ENCODE data around the gene CDH23. TPM values are rescaled to one million over a fixed set of nuclear protein-coding genes. Genes with fewer than 3 reads are reported as not detected.

CDH23 gene
- total RNA-seq, 1 experiment from 2014 or later, result 7.8 TPM

DNA sequence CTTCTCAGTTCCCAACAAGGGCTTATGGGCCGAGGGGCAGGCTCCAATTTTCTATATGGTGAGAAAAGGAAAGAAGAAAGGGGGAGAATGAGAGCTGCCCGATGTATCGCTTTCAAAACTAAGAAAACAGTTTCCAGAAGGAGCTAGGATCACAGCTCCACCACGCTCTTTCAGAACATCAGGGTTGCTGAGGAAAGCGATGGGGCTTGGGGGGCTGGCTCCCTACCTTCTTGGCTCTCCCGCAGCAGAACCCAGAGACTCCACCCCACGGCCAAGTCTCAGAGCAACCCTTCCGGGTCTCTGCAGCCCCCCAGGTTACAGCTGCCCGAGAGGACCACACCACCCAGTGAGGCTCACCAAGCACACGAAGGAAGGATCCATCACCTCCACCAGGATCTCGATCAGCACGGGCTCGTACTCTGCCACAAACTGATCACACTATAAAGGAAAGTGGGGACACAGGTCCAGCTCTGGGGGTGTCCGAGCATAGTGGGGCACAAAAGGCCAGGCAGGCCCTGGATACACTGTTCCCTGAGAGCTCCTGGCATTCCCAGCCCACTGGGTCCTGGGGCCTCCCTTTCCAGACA, 422.0 kb downstream of the CDH23 start:
- no TSS peak for BruUV-seq (replicated peaks)
- DNase-seq, result peak in 1 of 2 experiments; percentile 19
- POLR2A ChIA-PET (ENCODE audit: unreplicated experiment), result interaction anchor here (0.6 kb wide), 1 partner anchor 20 kb away, joined by 6 read pairs; no protein-coding TSS in a partner anchor

DNA sequence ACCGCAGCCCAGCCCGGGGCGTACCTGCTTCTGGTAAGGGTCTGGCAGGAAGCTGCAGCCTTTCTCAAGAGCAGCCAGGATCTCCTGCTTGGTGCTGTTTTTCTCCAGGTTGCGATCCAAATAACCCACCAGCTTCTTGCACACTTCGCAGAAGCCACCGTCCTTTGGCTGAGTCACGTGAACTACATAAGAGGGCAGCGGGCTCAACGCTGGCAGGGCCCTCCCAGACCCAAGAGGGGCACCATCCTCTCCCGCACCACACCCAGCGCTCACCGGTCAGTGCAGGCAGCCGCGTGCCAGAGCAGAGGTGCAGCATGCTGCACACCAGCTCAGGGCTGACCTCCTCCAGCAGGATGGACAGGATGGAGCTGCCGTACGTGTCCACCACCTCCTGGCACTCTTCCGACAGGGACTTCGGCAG, 422.7 kb downstream of the CDH23 start:
- no peaks in the 10 kb centered on the region for H3K9me2 ChIP-seq (ENCODE audit: insufficient read depth)
- H4K20me1 ChIP-seq (ENCODE audit: insufficient read depth), result 0 out of 2 replicates have a peak, but pooled peaks cover 12% of the 10 kb centered on the region
- H3K9me3 ChIP-seq (ENCODE audit: insufficient read depth, low read depth), result no peaks in the 10 kb centered on the region
- ChIA-PET CTCF (no interaction called here), POLR2A (ENCODE audit: unreplicated experiment) (interaction anchor here (0.6 kb wide), 1 partner anchor 19 kb away, joined by 6 read pairs; no protein-coding TSS in a partner anchor)
- no peaks in the 10 kb centered on the region for H3K27me3 ChIP-seq (ENCODE audit: insufficient read depth, low read depth)
- no peak overlapping the region for H3K4me3 ChIP-seq
- H3K4me1 ChIP-seq (replicated peaks; ENCODE audit: insufficient read depth), result no peaks in the 10 kb centered on the region
- H2AFZ ChIP-seq, result no peak overlapping the region
- H3K27ac ChIP-seq, result no peak overlapping the region
- BruUV-seq (replicated peaks), result TSS peak; percentile 19
- peaks cover 43% of the 10 kb centered on the region for H3K36me3 ChIP-seq (ENCODE audit: low read depth)
- H3F3A ChIP-seq (ENCODE audit: insufficient read depth, low read depth), result 0 out of 2 replicates have a peak, but pooled peaks cover 10% of the 10 kb centered on the region
- intact Hi-C loops (cut with micrococcal nuclease; ENCODE audit: unreplicated experiment), result no loop called here
- no peak for DNase-seq
- H3K4me2 ChIP-seq, result no peak overlapping the region
- no peaks in the 10 kb centered on the region for H3K79me2 ChIP-seq (ENCODE audit: low read depth)
- no peak for TF ChIP-seq EZH2 (IDR thresholded peaks at IDR 0.05; ENCODE audit: low read depth)
- TF ChIP-seq, protein P1, sequence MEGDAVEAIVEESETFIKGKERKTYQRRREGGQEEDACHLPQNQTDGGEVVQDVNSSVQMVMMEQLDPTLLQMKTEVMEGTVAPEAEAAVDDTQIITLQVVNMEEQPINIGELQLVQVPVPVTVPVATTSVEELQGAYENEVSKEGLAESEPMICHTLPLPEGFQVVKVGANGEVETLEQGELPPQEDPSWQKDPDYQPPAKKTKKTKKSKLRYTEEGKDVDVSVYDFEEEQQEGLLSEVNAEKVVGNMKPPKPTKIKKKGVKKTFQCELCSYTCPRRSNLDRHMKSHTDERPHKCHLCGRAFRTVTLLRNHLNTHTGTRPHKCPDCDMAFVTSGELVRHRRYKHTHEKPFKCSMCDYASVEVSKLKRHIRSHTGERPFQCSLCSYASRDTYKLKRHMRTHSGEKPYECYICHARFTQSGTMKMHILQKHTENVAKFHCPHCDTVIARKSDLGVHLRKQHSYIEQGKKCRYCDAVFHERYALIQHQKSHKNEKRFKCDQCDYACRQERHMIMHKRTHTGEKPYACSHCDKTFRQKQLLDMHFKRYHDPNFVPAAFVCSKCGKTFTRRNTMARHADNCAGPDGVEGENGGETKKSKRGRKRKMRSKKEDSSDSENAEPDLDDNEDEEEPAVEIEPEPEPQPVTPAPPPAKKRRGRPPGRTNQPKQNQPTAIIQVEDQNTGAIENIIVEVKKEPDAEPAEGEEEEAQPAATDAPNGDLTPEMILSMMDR (conservative IDR thresholded peaks at IDR 0.05), result no peak

More for the DNA sequence above, 422.0 kb downstream of the CDH23 start:
- no peaks in the 10 kb centered on the region for H3K9me3 ChIP-seq (ENCODE audit: insufficient read depth, low read depth)
- no peaks in the 10 kb centered on the region for H3K79me2 ChIP-seq (ENCODE audit: low read depth)
- H3K9me2 ChIP-seq (ENCODE audit: insufficient read depth), result no peaks in the 10 kb centered on the region
- no peak overlapping the region for H3K27ac ChIP-seq
- TF ChIP-seq, protein P1 (conservative IDR thresholded peaks at IDR 0.05), result no peak
- no peak for TF ChIP-seq EZH2 (IDR thresholded peaks at IDR 0.05; ENCODE audit: low read depth)
- no peaks in the 10 kb centered on the region for H3K27me3 ChIP-seq (ENCODE audit: insufficient read depth, low read depth)
- 0 out of 2 replicates have a peak, but pooled peaks cover 10% of the 10 kb centered on the region for H3F3A ChIP-seq (ENCODE audit: insufficient read depth, low read depth)
- intact Hi-C loops (cut with micrococcal nuclease; ENCODE audit: unreplicated experiment), result no loop called here
- no peaks in the 10 kb centered on the region for H3K4me1 ChIP-seq (replicated peaks; ENCODE audit: insufficient read depth)
- H4K20me1 ChIP-seq (ENCODE audit: insufficient read depth), result 0 out of 2 replicates have a peak, but pooled peaks cover 12% of the 10 kb centered on the region
- no peak overlapping the region for H2AFZ ChIP-seq
- H3K36me3 ChIP-seq (ENCODE audit: low read depth), result peaks cover 37% of the 10 kb centered on the region
- H3K4me2 ChIP-seq, result no peak overlapping the region
- no peak overlapping the region for H3K4me3 ChIP-seq
- CTCF ChIA-PET, result no interaction called here

DNA sequence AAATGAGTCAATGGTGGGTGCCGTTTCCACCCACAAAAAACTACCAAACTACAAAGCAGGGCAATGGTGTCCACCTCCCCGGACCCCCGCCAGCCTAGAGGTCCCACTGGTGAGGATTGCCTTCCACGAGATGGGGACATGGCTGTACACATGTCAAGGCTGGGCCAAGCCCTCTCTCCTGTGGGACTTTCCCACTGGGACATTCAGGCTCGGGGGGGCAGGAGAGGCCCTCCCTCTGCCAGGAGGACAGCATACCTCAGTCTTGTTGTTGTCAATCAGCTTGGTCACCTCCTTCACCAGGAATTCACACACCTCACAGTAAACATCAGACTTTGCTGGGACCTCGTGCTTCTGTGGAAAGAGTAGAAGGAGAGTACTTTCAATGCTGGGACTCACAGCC, 423.3 kb downstream of the CDH23 start:
- DNase-seq, result no peak
- CTCF ChIA-PET, result no interaction called here

More for the DNA sequence above, 423.3 kb downstream of the CDH23 start:
- H3K9me3 ChIP-seq (ENCODE audit: insufficient read depth, low read depth), result no peaks in the 10 kb centered on the region
- no peak overlapping the region for H3K27ac ChIP-seq
- no peaks in the 10 kb centered on the region for H3K79me2 ChIP-seq (ENCODE audit: low read depth)
- BruUV-seq (replicated peaks), result no TSS peak
- H3K9me2 ChIP-seq (ENCODE audit: insufficient read depth), result no peaks in the 10 kb centered on the region
- H3K4me1 ChIP-seq (replicated peaks; ENCODE audit: insufficient read depth), result no peaks in the 10 kb centered on the region
- 0 out of 2 replicates have a peak, but pooled peaks cover 12% of the 10 kb centered on the region for H4K20me1 ChIP-seq (ENCODE audit: insufficient read depth)
- no peak for TF ChIP-seq EZH2 (IDR thresholded peaks at IDR 0.05; ENCODE audit: low read depth)
- TF ChIP-seq, protein P1 (conservative IDR thresholded peaks at IDR 0.05), result no peak
- H3K4me3 ChIP-seq, result no peak overlapping the region
- H3K4me2 ChIP-seq, result no peak overlapping the region
- no peaks in the 10 kb centered on the region for H3K27me3 ChIP-seq (ENCODE audit: insufficient read depth, low read depth)
- H3F3A ChIP-seq (ENCODE audit: insufficient read depth, low read depth), result 0 out of 2 replicates have a peak, but pooled peaks cover 10% of the 10 kb centered on the region
- POLR2A ChIA-PET (ENCODE audit: unreplicated experiment), result no interaction called here
- no peak overlapping the region for H2AFZ ChIP-seq
- peaks cover 48% of the 10 kb centered on the region for H3K36me3 ChIP-seq (ENCODE audit: low read depth)
- intact Hi-C loops (cut with micrococcal nuclease; ENCODE audit: unreplicated experiment), result no loop called here
